Cardiac muscle cell (in vitro differentiated cells and primary cell): ENCODE results near the gene HSPA12B. TPM values are rescaled to one million over a fixed set of nuclear protein-coding genes. Genes with fewer than 3 reads are reported as not detected.

Experiments used
- DNase-seq, 2 donors: peaks; one replicate each; pipeline versions ENCODE4 v3.0.0 to v3.0.0-alpha.2; 2010 to 2017; ENCODE audit warnings: low read depth in 1 of 2, low spot score in 1 of 2
- H3K27ac ChIP-seq: fragments of 200-600 bp; sonication (generic); 2 replicates; pipeline ENCODE4 v1.5.1; 2016
- H3K27me3 ChIP-seq: fragments of 200-600 bp; sonication (generic); 2 replicates; pipeline ENCODE4 v1.6.0; 2016; ENCODE audit warnings: control low read depth
- H3K36me3 ChIP-seq: fragments of 200-600 bp; sonication (generic); 2 replicates; pipeline ENCODE4 v1.5.1; 2016; ENCODE audit warnings: control low read depth
- H3K4me1 ChIP-seq: fragments of 200-600 bp; sonication (generic); 2 replicates; pipeline ENCODE4 v1.8.1; 2017; ENCODE audit warnings: low read depth, mild to moderate bottlenecking, mixed run types
- H3K4me3 ChIP-seq: fragments of 200-600 bp; sonication (generic); 2 replicates; pipeline ENCODE4 v1.5.1; 2016; ENCODE audit warnings: mild to moderate bottlenecking
- H3K9me3 ChIP-seq: fragments of 200-600 bp; sonication (generic); 2 replicates; pipeline ENCODE4 v1.5.1; 2017; ENCODE audit warnings: low read depth, mild to moderate bottlenecking, control low read depth
- CTCF ChIP-seq: IDR thresholded peaks from 2 replicates; pipeline ENCODE4 v1.5.1; 2012; ENCODE audit warnings: low read depth, mild to moderate bottlenecking, low read length
- polyA plus RNA-seq: library from polyadenylated mRNA; unstranded; fragments of >200 nt; fragmentation: Nextera tagmentation; extraction: Ambion mirVana; gene quantifications from 2 replicates; pipeline ENCODE4 v1.2.1, GENCODE V29; 2016
- total RNA-seq: library from RNA; depleted of rRNA; stranded (reverse); fragments of >200 nt; gene quantifications from 2 replicates; pipeline ENCODE4 v1.2.3, GENCODE V29; 2016

Gene HSPA12B
- total and polyA plus RNA-seq, 2 experiments from 2014 or later, result 0.92 TPM; not detected in 1

DNA sequence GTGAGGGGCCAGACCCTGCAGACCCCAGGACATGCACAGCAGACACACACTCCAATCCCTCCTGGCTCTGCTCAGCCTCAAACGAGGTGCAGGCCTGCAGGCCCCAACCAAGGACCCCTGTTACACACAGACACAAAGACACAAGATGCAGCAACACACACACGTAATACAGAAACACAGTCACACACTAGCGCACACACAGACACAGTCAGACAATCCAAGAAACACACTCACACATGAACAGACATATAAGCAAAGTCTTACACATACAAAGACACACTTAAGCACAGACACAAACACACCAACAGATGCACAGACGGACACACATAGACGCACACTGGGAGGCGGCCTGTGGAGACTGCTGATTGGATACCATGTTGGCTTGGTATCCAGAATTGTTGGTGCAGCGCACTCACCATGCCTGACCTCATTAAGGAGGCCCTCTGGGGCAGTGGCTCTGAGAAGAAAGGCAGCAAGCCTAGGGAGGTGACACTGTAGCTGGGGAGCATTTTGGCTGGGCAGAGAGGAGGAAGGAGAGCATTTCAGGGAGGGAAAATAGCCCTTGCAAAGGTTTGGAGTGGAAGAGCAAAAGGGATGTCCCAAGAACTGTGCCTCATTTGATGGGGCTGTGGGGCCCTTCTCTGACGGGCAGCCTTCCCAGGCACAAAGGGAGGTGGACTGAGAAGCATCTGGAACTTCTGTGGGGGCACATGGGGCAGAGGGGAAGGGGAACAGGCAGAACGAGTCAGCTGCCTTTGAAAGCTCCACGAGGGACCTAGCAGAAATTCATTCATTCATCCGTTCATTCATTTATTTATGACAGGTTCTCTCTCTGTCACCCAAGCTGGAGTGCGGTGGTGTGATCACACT lies 1.4 kb upstream of the HSPA12B start:
- no peak for TF ChIP-seq CTCF
- Histone ChIP-seq H3K27me3 (peaks cover 30% of the 10 kb centered on the region), H3K4me1 (no peaks in the 10 kb centered on the region), H3K9me3 (no peaks in the 10 kb centered on the region), H3K27ac (no peak overlapping the region), H3K4me3 (no peak overlapping the region), H3K36me3 (no peaks in the 10 kb centered on the region)
- no peak for DNase-seq

- DNase-seq, result no peak
- peaks cover 26% of the 10 kb centered on the region for H3K27me3 ChIP-seq
- H3K4me3 ChIP-seq, result no peak overlapping the region
- TF ChIP-seq CTCF, result no peak
- no peak overlapping the region for H3K27ac ChIP-seq
- H3K9me3 ChIP-seq, result no peaks in the 10 kb centered on the region
- H3K36me3 ChIP-seq, result no peaks in the 10 kb centered on the region
- H3K4me1 ChIP-seq, result no peaks in the 10 kb centered on the region
Measured at GRCh38 chr20:3731944-3732326, 550 bp upstream of the HSPA12B start.

DNA sequence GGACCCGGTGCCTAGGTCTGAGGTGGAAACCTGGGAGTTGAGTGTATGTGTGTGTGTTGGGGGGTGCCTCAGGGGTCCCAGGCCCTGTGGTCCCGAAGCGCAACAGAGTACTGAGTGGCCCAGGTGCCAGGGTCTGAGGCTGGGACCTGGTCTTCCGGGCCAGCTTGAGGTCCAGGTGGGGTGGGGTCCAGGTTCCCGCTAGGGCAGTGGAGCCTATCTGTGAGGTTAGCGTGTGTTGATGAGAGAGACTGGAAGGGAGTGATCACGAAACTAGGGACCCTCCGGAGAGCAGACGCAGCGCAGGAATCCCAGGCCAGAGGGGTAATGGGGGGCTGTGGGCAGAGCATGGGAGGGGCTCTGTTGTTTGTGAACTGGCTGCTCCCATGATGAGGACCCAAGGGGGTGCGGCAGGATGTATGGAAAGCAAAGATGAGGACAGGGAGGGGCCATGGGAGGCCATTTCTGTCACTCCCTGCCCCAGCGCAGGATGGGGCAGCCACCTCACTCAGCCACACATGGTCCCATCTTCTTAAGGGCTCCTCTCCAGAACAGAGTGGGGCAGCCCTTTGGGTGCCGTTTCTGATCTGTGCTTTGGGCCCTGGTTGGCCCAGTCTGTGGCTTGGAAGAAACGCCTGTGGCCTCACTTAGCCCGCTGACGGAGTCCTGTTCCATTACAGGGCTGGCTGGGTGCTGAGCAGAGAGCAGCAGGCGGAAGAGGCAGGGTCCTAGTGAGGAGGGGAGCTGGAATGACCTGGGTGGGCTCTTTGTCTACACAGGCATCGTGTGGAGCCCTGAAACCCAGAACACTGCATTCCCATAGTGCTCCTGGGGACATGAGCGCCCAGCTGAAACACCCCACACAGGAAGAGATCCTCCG lies 872 bp downstream of the HSPA12B start:
- Histone ChIP-seq H3K4me3 (no peak overlapping the region), H3K36me3 (no peaks in the 10 kb centered on the region), H3K4me1 (no peaks in the 10 kb centered on the region), H3K27ac (no peak overlapping the region), H3K9me3 (no peaks in the 10 kb centered on the region), H3K27me3 (peaks cover 21% of the 10 kb centered on the region)
- TF ChIP-seq CTCF, result no peak
- no peak for DNase-seq

- DNase-seq, result no peak
- H3K36me3 ChIP-seq, result no peaks in the 10 kb centered on the region
- H3K27ac ChIP-seq, result no peak overlapping the region
- H3K27me3 ChIP-seq, result peaks cover 20% of the 10 kb centered on the region
- no peaks in the 10 kb centered on the region for H3K9me3 ChIP-seq
- no peak overlapping the region for H3K4me3 ChIP-seq
- no peak for TF ChIP-seq CTCF
- H3K4me1 ChIP-seq, result no peaks in the 10 kb centered on the region
Measured at GRCh38 chr20:3734111-3734843, 1.8 kb downstream of the HSPA12B start.

- H3K4me3 ChIP-seq, result no peak overlapping the region
- H3K9me3 ChIP-seq, result no peaks in the 10 kb centered on the region
- H3K27ac ChIP-seq, result no peak overlapping the region
- no peaks in the 10 kb centered on the region for H3K36me3 ChIP-seq
- no peaks in the 10 kb centered on the region for H3K4me1 ChIP-seq
- H3K27me3 ChIP-seq, result peaks cover 14% of the 10 kb centered on the region
- no peak for TF ChIP-seq CTCF
- DNase-seq, result no peak
Measured at GRCh38 chr20:3735768-3736167, 3.3 kb downstream of the HSPA12B start.
